ENCODE data around the gene AGAP1.

The AGAP1 gene

DNA sequence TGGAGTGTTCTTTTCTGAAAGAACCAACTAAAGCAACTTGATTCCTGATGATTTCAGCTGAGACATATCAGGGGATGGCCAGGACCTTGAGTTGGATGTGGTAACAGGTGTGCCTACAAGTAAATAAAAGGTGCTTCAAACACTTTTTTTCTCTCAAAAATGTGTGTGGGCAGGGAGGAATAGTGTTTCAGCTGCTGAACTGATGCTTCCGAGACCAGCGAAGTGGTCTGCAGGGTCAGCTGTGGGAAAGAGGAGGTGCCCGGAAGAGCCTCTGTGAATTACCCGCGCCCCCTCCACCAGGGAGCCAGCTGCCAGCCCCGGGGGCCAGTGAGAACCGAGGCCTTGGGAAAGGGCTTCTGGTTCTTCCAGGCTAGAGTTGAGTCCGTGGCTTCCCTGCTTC is 425.0 kb downstream of the AGAP1 start:
- no peak for DNase-seq (ENCODE audit: low read depth in 2 of 2)

DNA sequence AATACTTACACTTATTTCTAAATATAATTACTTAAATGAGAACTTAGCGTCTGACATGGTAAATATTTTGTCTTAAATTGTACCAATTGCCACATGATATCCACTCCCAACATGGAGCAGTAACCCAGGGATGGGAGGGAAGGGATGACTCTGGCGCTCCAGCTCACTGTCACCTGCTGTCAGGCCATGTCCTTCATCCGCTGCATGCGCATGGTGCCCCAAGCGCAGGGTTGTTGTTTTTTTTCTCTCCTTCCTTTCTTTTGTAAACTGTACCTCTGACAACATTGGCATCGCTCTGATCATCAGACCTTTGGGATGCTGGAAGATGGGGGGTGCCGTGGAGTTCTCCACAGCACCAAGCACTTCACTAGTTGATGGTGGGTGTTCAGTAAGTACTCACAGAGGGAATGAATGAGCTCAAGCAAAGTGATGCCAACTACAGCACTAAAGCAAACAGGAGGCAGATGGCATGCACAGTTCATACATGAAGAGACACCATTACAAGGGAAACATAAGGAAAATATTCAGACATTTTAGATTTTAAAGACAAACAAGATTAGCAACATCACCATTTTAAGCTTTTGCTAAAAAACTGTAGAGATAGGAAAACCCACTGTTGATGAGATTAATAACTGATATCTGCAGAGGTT is 426.5 kb downstream of the AGAP1 start:
- no peak for DNase-seq (ENCODE audit: low read depth in 2 of 2)

DNA sequence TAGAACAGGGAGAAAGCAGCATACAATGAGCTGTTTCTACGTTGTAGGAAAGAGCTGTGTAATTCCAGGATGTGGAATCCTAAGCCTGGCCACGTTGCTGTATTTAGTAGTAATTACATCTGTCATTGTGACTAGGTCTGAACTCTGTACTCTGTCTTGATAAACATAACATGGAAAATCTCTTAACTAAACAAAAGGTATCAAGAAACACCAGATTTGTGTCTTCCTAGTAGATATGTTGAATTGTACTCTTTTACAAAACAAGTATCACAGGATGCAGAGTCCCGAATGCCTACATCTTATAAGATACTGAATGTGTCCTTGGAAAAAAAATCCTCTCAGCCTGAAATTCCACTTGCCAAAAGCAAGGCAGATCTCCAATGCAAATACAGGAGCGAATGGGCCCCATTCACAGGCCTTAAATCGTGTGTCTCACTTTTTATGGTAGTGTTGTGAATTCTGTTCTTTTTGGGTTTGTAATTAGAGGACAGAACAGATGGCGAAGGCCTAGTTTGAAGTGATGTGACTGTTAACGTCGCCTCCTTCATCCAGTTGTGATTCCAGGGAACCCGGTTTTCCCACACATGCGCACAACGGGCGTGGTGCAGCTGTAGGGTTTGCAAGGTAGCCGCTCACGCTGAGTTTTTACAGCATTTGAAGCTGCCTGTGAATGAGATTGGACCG is 427.8 kb downstream of the AGAP1 start:
- DNase-seq (ENCODE audit: low read depth in 2 of 2), result no peak

DNA sequence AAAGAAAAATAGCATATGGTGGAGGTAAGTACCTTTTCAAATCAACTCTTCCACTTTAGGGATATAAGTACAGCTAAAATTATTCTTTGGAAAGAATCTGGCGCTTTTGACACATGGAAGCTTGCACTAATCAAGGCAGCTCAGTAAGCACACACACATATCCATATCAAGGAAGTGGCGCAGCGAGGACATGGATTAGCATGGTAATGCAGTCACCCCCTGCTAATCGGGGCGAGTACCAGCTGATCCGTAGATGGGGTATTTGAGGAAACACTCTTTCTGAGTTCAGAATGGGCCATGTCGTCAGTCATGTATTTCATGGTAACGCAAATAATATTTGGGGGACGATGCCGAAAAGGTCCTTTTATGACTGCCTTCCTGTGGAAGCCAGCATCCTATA is 429.0 kb downstream of the AGAP1 start:
- no peak for DNase-seq (ENCODE audit: low read depth in 2 of 2)

DNA sequence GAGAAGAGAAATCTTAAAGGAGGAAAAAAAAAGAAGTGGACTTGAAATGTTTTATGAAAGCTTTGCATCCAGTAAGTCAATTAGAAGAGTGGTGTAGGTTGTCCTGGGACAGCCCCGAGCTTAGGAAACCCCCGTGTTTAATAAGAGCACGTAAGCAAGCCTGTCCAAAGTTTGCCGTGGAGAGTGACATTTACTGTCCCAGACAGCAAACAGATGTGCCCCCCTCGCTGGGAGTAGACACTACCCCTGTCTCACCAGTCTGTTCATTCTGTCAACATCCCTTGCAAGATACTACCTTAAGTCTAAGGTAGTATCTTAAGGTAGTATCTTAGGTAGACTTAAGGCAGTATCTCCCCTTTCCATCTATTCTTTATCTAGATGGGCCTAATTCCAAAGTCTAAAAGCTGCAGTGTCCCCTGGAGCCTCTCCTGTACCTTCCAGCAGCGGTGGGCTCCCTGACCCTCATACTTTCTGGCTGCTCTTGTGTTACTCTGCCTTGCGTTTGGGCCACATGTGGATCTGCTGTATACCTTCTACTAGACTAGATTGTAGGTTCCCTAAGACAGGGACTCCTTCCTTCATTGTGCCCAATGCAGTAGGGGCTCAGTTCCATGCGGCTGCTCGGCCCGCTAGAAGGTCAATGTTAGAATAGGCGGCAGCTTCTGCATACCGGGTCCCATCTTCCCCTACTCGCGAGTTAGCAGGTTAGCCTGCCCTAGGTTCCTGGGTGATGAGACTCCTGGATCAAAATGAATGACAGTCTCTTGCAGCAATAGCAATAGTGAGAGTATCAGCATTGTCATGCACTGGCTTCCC is 430.2 kb downstream of the AGAP1 start:
- no peak for DNase-seq (ENCODE audit: low read depth in 2 of 2)

DNA sequence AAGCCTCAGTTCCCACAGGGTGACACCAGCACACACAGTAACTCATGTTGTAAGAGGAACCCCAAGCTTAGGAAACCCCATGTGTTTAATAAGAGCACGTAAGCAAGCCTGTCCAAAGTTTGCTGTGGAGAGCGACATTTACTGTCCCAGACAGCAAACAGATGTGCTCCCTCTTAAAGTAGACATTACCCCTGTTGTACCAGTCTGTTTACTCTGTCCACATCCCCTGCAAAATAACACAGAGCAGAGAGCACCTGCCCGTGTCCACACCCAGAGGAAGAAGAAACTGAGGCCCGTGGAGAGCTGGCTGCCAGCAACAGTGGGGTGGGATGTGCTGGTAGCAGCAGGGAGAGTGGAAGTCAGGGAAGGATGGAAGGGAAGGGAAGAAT is 430.8 kb downstream of the AGAP1 start:
- DNase-seq (ENCODE audit: low read depth in 2 of 2), result no peak

DNA sequence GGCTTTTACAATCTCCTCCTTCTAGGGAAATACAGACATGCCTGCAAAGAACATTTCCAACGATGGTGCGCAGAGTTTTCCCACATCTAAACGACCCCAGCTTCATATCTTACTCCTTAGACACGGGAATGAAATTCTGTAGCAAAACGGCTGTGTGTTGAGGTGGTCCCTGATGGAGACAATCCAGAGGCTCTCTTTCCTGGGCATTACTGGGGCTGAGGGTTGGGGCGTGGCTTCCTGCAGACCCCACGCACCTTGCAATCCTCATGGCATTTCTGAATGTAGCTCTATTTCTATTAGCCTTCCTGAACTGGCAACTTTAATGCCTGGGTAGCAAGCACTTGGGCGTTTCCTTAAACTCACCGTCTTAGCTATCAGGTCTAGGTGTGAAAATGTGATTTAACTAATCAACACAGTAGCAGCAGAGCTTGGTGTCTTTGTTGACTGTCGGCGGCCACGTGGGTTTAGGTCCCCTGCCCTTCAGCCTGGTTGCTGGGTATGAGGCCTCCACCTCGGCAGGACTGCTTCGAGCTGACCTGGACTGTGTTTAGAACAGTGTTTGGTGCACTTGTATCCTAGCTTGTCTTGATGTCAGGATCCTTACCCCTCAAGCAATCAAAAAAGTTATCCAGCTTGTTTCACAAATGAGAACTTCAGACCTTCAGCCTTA is 431.5 kb downstream of the AGAP1 start:
- DNase-seq (ENCODE audit: low read depth in 2 of 2), result no peak

DNA sequence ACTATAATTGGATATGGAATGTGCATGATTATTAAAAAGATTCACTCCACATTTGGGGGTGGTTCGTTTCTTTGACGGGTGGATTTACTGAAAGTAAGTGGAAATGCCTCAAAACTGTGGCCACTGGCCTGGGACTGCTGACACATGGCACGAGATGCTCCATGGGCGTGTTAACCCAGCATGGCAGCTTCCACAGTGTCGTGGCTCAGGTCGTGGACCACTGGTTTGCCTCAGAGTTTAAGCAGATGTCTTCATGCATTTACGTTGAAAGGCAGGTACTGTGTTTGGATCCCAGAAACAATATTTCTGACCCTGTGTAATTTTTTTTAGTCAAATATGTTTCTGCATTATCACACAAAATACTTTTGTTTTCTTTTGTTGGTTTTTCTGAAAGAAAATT is 432.4 kb downstream of the AGAP1 start:
- no peak for DNase-seq (ENCODE audit: low read depth in 2 of 2)

DNA sequence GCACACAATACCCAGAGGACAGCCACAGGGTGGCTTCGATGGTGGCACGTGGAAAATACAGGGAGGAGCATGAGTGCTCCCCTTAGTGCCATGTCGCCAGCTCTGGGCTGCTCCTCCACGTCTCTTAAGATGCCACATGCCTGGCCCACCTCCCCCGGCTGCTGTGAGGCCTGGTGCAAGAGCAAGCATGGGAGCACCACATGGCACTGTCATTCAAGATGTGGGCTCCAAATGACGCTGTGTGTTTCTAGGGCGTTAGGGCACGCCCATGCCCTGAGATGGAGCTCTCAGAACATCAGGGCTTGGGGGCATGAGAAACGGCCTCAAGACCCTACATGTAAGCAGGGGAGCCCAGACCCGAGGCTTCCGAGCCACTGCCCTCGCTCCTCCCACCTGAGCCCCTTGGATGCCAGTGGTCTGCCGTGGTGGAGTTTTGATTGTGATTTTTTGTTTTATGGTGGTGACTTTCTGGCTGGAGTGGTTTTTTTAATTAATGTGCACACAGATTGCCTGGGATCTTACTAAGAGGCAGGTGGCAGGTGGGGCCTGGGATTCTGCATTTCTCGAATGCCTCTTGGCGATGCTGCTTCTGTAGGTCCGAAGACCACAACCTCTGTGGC is 435.0 kb downstream of the AGAP1 start:
- no peak for DNase-seq (ENCODE audit: low read depth in 2 of 2)

DNA sequence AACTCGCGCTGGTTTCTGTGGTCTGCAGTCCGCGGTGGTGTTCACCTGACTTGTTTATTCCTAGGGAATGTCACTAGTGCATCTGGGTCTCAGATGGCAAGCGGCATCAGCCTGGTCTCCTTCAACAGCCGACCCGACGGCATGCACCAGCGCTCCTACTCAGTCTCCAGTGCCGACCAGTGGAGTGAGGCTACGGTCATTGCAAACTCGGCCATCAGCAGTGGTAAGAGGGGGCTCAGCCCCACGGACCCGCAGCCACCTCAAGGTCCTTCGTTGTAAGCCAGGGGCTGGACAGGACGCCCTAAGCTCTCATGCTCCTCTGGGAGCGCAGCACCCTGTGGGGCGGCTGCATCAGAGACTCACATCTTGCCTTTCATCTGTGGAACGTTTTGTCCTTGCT is 436.9 kb downstream of the AGAP1 start:
- DNase-seq (ENCODE audit: low read depth in 2 of 2), result no peak

DNA sequence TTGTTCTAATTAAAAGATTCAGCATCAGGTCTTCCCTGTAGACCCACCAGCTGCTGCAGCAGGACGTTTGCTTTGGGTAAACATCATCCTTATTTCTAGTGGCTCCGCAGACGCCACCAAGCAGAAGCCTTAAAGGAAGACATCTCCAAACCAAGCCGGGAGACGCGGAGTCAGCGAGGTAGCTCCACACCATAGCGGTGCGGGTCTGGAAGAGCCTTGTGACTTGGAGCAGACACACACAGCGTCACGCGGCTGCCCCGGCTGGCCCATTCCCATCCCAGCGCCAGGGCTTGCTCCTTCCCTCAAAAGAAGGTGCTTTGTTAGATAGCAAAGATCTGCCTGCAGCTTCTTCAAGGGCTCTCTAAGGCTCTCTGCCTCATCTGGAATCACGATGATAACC is 437.8 kb downstream of the AGAP1 start:
- DNase-seq (ENCODE audit: low read depth in 2 of 2), result no peak

DNA sequence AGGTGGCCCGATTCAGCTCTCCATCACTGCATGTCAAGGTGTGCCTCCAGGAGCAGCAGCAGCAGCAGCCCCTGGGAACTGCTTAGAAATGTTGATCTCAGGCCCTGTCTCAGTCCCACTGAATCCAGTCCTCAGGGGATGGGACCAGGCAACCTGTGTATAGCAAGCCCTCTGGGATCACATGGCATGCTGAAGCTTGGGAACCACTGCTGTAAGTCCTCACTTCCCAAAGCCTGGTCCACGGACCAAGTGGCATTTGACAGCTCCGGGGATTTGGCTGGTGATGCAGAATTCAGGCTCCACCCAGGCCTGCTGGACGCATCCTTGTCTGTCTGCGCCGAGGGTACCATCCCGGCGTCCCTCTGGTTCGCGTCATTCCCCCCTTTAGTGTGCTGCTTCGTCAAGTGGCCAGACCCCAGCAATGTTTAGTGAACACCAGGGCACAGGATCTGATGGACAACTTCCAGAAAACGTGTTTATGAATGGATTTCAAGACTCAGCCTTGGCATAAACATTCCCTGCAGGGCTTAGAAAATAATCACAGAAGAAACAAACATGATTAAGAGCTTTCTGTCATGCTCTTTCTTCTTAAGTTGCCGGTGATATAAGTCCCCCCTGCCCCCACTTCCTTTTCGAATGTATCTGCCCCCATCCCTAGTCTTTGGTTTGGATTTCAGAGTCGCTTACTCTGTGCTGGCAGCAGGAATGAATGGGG is 440.4 kb downstream of the AGAP1 start:
- DNase-seq (ENCODE audit: low read depth in 2 of 2), result no peak

DNA sequence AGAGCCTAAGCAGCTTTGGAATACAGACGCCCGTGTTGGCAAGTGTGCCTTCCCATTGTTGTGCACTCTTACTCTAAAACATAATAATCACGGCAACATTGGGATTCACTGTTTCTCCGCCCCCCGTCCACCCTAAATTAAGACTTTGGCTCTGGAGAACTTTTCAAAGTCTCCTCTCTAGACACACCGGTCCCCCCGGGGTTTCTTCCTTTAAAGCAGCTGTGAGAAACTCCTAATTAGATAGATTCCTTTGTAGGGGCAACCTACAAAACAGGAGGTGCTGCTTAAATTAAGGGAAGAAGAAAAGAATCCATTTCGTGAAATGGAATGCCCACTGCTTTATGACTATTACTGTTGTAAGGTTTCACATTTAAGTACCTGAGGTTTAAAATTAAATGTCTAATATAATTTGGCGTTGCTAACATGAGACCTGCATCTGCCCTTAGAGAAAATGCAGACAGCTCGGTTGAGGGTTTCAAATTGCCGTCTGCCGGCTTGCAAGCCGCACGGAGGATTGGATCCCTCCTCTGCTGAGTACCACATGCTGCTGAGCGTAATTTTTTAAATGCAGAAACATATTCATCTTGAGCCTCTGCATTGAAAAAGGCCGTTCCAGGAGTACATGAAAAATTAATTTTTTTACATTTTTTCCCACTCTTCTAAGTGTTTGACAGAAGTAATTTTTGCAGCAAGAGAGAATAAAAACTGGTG is 441.1 kb downstream of the AGAP1 start:
- DNase-seq (ENCODE audit: low read depth in 2 of 2), result no peak

DNA sequence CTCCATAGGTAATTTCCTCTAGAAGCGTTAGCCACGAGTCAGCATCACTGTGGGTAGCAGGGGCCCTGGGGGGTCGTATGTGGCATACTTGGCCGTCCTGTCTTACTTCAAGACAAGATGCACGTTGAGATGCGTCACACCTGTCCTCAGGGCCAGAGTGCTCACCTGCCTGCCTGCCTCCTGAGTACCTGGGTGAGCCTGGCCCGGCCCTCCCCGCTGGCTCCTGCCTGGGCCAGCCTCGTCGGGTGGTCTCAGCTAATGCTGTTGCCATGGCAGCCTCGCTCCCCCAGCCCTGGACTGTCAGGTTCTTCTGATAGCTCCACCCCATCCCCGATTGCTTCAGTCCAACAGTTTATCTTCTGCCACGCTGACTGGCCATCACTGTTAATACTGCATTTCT is 441.9 kb downstream of the AGAP1 start:
- no peak for DNase-seq (ENCODE audit: low read depth in 2 of 2)

DNA sequence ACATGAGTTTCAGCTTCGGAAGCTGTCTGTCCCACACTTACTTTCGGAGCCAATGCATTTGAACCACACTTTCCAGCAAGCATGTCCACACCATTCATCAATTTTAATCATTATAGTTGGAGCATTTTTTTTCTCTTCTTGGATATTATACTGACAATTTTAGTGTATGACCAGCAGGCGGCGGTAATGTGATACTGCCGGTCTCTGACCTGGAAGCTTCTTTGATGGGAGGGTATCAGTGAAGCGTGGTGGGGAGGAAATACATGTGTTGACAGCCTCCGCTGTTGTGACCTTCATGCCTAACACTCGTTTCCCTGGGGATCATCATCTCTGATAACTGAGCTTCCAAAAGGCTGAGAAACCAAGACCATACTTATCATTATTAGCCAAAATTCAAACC is 442.6 kb downstream of the AGAP1 start:
- no peak for DNase-seq (ENCODE audit: low read depth in 2 of 2)

DNA sequence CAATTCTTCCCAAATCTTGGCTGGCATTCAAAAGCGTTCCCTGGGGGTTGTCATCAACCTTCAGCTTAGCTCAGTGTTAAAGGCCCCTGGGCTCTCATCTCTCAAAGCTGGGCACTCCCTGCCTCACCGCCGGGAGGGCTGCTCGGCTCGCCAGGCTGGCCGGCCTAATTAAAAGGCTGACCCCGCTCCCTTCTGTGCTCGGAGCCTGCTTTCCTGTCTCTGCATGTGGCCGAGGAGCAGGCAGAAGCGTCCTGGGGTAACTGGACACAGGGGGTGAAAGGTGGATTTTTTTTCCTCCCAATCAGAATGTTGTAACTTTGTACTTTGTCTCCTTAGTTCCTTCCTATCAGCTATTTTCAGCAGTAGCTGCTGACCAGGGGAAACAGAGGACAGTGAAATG is 443.2 kb downstream of the AGAP1 start:
- DNase-seq (ENCODE audit: low read depth in 2 of 2), result no peak

DNA sequence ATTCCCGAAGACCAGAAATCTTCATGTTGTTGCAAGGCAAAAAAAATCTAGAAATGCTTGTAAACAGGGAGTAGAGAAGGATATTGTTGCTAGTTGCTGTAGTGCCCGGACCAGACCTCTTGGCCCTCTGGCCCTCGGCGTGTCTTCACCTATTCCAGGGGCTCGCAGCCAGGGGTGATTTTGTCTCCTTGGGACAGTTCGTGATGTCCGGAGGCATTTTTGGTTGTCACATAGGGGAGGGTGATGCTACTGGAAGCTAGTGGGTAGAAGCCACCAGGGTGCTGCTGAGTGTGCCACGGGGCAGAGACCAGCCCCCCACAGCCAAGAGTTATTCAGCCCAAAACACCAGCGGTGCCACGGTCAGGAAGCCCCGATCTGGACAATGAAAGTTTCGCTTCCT is 443.7 kb downstream of the AGAP1 start:
- DNase-seq (ENCODE audit: low read depth in 2 of 2), result no peak

DNA sequence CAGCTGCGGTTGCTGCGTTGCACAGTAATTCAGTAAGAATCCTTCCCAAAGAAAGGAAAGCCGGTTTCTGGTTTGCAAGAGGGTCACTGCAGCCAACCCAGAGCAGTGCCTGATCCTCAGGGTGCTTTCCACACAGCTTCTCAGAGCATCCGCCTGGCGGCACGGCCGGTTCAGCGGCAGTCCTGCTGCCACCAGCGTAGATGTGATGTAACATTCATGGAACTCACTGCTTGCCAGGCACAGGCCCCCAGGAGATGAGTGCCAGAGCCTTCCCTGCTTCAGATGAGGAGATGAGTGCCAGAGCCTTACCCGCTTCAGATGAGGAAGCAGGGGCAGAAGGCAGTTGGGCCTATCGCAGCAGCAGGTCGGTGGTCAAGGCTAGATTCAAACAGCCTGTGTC is 444.1 kb downstream of the AGAP1 start:
- DNase-seq (ENCODE audit: low read depth in 2 of 2), result no peak

DNA sequence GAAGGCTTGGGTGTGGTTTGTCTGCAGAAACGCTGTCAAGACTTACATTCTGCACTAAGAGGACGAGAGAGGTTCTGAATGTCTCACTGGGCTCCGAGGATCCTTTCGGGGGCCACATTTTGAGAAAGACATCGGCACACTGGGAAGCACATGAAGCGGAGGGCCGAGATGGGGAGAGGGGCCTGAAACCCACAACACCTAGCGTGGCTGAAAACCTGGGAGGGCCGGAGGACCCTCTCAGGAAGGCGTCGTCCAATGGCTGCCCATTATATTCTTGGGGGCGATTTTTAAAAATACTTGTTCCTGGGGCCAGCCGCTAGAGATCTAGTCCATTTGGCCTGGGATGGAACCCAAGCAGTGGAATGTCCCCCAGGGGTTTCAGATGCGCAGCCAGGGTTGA is 444.8 kb downstream of the AGAP1 start:
- no peak for DNase-seq (ENCODE audit: low read depth in 2 of 2)

DNA sequence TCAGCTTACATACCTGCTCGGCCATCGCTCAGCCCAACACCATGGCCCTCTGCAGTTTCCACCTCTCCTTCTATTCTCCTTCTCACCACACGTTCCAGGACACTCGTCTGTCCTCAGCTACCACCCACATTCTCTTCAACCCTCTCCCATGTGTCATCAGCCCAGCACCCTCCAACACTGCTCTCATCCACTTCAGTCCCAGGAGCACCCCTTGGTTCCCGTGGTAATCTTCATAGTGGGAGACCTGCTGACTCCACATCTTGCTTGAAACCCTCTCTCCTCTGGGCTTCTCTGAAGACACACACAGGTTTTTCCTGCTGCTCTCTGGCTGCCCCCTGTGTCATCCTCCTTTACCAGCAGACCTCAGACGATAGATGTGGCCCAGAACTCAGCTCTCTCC is 445.6 kb downstream of the AGAP1 start:
- DNase-seq (ENCODE audit: low read depth in 2 of 2), result no peak

DNA sequence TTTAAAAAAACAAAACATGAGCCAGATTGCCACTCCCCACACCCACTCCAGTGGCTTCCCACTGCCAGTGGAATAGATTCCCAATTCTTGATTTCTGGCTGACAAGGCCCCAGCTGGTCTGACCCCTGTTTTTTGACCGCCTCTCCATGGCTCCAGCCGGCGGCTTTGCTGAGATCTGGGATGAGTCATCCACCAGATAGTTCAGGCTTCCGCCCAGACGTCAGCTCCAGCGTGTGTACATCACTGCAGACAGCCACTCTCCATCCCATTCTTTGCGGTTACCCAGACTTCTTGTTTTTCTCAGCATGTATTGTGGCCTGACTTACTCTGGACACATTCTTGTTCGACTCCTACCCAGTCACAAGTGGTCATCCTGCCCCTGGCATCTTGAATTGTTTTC is 446.5 kb downstream of the AGAP1 start:
- DNase-seq (ENCODE audit: low read depth in 2 of 2), result no peak

All from stimulated activated CD4-positive, alpha-beta T cell treated with anti-CD3 and anti-CD28 coated beads, Interleukin-1b, Interleukin-23, amount 100 ng/mL, for 4 hours (primary cell).